Measurements from ENCODE around the gene CDYL2.

CDYL2 gene

DNA sequence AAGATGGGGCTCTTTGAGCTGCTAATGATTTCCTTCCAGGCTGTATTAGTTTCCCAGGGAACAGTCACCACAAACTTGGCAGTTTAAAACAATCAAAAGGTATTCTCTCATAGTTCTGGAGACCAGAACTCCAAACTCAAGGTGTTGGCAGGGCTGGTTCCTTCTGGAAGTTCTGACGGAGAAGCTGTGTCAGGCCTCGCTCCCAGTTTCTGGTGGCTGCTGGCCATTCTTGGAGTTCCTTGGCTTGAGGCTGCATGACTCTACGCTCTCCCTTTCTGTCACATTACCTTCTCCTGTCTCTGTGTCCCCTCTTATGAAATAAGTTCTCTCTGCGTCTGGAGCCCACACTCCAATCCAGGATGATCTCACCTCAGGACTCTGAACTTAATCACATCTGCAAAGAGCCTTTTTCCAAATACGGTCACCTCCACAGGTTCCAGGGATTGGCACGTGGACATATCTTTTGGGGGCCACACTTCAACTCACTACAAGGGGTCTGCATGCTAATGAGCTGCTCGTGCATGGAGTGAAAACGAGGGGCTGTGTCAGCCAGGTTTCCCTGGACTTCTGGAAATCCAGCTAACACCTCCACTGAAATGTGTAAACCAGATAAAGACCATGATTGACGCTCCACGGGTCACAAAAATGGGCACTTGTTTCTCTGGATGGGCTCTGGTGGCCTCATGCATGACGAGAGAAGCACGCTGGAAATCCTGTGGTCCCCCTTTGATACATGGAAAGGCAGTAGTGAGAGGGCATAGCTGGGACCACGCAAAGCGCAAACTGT lies 185.3 kb downstream of the CDYL2 start:
- DNase-seq: no peak

DNA sequence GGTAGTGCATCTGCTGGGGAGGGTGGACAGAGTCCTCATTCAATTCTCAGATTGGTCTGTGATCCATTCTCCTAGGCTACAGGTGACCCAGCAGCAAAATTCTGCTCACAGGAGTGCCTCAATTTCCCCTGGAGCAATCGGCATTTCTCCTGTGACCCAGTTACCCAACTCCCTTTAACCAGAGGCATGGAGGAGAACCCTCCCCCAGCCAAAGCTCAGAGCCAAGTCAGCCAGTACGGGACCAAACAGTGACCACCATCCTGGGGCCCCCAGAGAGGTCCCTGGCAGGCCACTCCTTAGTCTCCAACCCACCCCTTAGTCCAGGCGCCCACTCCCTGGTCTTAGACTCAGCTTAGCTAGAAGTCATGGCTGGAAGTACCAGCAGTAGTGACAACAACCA lies 188.0 kb downstream of the CDYL2 start:
- DNase-seq: no peak

DNA sequence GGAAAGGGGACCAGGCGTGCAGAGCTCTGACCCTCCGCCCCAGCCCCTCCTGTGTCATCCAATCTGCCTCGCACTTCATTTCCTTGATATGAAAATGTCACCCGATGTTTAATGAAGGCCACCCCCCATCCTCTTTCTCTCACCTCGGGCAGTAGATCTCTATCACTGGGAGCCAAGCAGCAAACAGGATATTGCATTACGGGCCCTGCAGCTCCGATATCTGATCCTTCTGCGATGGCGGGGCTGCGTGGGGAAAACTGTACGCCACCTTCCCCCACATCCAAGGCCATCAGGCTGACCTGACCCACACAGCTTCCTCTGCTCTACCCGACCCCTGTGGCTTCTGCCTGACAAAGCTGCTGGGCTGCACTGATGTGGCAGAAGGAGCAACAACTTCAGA lies 188.7 kb downstream of the CDYL2 start:
- DNase-seq: no peak

DNA sequence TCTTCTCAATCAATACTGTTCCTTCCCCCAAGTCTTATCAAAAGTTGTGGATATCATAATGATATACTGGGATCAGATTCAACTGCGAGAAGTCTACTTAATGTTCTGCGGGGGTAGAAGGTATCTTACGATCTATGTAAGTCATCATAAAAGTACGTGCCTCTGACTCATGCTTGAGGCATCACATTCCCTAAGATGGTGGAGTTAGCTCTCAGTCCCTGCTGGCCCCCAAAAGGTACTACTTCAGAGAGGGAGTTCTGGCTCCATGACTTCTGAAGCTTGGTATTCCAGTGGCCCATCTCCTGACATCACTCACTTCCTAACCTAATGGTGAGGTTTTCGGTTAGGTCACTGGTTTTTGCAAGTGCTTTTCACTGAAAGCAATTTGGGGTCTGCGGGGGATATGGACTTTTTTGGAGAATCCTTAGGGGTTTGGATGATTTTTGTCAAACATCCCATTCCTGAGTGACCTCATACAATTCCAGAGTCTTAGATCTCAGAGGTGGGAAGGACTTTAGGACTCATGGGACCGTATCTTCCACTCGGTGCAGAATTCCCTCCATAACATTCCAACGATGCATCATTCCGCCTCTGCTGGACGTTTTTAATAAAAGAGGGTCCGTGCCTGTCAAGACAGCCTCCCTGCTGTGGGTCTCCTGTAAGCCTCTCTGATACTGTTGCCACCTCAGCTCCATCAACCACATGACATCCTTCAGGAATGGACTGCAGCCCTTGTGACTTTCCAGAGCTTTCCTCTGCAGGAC lies 189.3 kb downstream of the CDYL2 start:
- DNase-seq: no peak

DNA sequence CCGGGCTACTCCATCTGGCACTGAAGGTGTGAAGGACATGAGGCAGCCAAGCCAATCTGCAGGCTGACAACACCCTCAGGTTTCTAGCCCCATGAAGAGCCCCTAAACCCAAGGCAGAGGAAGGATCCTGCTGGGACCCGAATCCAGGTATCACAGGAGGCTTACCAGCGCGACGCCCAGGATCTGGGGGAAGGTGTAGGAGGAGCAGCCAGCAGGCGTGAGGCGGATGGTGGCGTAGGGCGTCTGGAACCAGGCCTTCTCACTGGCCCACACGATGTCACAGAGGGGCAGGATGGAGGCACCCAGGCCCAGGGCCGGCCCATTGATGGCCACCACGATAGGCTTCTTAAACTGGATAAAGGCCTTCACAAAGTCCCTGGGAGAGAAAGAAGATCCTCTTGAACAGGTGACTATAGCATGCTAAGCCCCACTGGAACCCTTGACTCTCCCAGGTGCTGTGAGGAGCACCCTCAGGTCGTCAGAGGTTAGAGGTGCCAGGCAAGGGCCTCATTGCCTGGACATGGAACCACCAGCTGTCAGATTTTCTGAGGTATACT lies 191.9 kb downstream of the CDYL2 start:
- DNase-seq: no peak

DNA sequence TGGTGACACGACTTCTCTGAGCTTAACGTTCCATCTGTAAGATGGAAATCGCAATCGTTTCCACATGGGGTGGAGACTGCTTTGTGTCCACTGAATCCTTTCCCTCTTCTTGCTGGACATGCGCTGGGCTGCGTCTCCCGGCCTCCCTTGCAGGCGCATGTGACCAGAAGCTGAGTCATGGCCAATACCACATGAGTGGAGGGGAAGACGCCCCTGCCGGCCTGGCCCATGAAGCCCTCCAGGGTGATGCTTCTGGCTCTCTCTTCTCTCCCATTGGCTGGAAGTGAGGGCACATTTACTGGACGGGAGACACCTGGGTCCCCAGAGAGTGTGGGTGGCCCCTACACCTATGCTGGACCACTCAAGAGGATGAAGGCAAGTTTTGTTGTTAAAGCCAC lies 192.5 kb downstream of the CDYL2 start:
- DNase-seq: no peak

DNA sequence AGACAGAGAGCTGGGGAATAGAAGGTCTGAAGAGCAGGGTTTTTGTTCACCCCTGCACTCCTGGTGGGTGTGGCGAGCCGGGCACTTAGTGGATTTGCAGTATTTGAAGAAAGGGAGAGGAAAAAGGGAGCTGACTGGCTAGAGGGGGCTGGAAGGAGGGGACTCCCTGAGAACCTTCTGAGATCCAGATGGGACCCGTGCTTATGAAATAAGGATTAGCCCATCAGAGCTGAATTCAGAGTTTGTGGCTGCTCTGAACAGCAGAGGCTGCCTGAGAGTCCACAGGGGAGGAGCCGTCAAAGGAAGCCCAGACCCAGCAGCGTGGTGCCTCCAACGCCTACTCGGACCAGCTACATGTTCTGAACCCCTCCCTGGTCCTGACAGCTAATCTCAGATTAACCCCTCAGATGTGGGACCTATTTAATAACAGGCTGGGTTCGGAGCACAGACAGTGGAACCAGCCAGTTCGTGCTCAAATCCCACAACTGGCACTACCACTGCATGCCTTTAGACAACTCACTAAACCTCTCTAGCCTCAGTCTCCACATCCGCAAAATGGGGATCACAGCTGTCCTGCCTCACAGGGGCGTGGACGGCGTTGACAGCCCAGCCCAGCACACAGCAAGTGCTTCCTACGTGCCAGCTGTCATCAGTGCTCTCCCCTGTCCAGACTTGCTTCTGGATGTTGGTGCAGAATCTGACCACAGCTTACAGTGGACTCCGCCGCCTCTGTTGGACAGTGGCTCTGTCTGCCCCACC lies 193.0 kb downstream of the CDYL2 start:
- no peak for DNase-seq

DNA sequence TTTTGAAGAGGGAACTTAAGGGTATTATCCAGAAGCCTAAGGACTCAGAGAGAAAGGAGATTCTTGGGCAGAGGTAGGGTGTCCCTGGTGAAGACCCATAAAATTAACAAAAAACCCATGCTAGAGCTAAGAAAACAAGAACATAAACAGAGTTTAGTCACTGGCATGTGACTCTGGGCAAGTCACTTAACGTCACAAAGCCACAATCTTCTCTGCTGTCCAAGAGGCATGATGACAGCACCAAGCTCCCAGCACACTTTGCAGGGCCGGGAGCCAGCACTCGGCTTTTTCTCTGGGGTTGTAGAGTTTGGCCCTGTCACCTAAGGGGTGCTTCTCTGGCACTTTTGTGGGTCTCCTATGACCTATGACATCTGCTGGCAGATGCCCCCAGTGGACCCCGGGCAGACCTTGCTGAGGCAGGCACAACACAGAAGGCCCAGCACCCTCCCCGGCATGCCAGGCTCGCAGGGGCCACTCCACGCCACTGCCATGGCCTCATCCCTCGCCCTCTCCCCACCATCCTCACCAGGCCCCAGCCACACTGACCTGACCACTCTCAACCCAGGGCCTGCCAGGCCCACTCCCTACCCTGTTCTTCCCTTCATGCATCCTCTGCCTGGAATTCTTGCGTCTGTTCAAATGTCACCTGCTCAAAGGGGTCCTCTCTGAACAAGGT lies 193.8 kb downstream of the CDYL2 start:
- DNase-seq: no peak

DNA sequence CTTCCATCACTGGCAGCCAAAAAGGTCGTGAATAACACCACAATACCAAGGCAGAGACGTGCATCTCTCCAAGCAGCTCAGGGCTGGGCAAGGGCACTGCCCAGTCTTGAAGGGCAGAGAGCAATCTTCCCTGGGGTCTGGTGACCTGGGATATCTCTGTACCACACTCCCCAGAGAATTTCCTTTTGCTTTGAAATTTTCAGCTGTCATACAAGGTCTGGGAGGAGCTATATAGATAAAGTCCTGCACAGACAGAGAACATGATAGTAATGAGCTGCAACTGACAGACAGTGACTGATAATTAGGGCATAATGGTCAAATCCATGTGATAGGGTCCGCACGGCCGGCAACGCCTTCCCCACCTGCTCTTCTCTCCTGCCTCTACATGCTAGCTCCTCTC lies 195.5 kb downstream of the CDYL2 start:
- DNase-seq: no peak

DNA sequence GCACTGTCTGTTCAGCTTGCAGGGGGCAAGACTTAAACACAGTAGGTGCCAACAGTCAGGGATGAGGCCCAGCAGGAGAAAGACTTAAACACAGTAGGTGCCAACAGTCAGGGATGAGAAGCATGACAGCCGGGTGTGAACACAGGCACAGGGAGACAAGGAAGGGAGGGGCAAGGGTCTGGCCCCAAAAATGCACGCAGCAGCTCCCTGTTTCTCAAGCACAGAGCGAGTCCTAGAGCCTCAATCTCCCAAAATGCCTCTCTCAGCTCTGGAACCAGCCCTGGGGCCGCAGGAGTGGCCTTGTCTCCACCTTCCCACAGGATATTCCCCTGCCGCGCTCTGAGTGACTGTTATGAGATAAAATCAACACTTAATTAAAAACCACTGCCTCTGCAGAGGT lies 197.2 kb downstream of the CDYL2 start:
- no peak for DNase-seq

DNA sequence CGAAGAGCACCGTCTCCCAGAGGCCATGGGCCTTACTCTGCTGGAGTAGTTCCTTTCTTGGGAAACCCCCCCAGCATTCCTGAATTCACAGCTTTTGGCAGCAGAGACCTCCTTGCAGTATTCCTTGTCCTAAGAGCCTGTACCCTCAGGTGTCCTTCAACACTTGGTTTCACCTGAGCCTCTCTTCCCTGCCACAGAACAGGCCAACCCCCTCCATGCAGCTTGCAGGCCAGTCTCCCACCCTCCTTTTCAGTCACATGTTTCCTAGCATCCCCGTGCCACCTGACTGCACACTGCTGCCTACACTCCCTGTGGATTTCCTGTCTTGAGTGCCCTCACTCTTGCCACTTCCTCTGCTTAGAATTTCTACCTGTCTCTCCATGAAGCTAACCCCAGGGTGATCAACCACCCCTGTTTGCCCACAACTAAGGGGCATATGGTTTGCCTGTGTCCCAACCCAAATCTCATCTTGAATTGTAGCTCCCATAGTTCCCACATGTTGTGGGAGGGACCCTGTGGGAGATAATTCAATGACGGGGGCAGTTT lies 198.1 kb downstream of the CDYL2 start:
- DNase-seq: no peak

DNA sequence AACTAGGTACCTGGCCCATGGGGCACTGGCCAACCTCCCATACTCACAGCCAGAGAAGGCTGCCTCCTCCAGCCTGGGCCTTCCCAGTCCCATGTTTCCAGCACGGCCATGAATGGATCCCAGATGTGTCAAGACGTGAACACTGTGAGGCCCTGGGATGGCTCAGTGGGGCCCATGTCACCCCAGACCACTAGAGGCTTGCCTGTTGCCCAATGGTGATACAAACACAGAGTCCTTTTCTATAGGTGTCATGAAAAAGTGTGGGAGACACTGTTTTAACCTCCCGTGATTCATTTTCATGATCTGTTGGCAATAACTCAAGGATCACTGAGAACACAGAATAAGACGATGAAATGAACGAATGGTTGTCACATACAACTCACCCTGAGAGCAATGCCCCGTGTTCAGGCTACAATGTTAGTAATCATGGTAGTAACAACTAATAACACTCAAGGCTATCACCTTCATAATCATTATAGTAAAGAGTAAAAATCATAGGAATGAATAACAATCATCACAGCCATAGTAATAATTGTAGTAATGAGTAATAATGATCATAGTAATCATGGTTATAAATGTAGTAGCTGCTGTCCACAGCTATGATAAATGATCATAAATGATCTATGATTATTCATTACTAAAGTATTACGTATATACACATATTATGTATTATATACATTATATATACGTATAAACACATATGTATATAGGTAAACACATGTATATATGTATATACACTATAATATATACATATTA lies 199.6 kb downstream of the CDYL2 start:
- no peak for DNase-seq

DNA sequence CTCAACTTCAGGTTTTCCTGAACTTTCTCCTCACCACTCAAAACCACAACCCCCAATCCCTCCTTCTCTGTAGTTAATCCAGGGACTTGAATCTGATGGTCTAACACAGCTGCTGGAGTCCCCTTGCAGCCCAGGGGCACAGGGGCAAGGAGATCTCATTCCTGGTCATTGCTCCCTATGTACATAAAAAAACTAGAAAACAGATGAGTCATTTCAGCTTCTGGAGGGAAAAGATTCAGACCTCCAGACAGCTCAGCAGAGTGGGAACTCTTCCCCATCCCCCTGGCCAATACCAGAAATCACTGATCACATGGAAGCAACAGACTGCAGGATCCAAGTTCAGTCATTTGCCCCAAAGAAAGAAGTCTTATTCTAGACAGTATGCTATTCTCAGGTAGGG lies 201.5 kb downstream of the CDYL2 start:
- no peak for DNase-seq

DNA sequence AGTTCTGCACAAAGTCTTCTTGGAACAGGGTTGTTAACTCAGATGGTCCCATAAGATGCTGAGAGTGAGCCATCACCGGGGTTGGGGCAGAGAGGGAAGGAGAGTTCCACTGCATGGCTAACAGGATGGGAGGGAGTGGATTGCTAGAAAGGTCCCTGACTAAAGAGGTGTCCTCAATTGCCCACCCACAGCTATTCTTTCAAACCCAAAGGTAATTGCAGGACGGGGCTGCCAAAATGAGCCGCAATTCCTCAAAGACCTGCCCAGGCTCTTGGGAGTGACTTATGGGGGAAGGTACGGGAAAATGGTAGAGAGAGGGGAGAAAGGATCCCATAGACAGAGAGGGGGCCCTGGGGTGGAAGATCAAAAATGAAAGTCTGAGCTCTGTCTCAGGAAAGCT lies 203.2 kb downstream of the CDYL2 start:
- no peak for DNase-seq

DNA sequence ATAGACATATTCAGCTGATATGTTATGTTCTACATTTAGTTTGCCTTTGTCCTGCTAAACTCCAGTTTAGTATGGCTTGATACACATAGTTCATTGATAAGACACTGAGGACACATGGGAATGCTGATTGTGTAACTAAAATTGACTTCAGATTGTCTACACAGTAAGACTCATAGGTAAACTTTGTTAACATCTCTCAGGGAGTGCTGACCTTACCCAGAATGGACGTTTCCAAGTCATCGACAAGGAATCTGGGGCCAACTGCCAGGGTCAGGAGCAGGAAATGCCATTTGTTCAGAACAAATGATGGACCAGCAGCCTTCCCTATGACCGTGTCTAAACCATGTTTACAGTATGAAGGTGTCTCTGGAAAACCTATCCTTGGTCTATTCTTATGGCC lies 204.9 kb downstream of the CDYL2 start:
- DNase-seq: no peak

DNA sequence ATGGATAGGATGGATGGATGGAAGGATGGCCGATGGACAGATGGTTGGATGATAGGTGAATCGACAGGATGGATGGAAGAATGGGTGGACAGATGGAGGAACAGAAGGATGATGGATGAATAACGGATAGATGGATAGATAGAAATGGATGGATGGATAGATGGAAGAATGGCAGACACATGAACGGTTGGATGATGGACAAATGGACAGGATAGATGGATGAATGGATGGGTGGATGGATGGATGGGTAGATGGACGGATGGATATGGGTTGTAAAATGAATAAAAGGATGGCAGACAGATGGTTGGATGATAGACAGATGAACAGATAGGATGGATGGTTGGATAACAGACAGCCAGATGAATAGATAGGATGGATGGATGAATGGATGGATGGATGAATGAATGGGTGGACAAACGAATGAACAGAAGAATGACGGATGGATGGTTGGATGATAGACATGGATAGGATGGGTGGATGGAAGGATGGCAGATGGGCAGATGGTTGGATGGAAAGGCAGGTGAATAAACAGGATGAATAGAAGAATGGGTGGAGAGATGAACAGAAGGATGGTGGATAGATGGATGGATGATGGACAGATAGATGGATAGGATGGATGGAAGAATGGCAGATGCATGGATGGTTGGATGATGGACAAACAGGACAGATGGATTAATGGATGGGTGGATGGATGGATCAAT lies 207.7 kb downstream of the CDYL2 start:
- no peak for DNase-seq

DNA sequence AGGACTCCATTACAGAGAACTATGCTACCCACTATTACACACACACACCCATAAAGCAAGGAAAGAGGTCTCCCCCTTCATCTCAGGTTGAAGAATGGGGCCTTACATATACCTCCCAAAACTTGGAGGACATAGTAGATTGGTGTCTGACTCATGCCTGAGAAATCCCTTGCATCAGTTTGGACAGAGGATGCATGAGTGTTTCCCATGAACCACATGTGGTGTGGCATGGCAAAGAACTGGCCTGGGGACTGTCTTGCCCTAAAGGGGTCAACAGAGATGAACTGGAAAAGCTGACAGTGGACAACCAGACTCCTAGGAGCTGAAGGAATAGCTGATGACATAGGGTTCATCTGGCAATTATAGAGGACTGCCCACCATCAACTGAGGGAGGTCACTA lies 209.6 kb downstream of the CDYL2 start:
- DNase-seq: no peak

DNA sequence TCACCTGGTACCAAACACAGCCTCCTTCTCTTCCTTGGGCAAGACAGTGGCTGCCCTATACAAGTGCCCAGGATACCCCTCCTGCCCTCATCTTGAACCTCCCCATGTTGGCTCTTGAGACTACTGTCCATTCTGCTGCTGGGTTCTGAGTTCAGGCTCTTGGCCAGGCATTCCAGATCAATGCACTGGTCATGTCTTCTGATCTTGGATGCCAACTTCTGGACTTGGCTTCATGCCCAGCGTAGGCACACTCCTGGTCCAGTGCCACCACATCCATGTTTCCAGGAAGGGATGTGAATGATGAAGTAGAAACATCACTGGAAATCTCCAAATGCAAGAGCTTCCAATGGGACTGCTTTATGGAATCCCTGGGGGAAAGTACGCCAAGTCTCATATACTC lies 212.1 kb downstream of the CDYL2 start:
- no peak for DNase-seq

DNA sequence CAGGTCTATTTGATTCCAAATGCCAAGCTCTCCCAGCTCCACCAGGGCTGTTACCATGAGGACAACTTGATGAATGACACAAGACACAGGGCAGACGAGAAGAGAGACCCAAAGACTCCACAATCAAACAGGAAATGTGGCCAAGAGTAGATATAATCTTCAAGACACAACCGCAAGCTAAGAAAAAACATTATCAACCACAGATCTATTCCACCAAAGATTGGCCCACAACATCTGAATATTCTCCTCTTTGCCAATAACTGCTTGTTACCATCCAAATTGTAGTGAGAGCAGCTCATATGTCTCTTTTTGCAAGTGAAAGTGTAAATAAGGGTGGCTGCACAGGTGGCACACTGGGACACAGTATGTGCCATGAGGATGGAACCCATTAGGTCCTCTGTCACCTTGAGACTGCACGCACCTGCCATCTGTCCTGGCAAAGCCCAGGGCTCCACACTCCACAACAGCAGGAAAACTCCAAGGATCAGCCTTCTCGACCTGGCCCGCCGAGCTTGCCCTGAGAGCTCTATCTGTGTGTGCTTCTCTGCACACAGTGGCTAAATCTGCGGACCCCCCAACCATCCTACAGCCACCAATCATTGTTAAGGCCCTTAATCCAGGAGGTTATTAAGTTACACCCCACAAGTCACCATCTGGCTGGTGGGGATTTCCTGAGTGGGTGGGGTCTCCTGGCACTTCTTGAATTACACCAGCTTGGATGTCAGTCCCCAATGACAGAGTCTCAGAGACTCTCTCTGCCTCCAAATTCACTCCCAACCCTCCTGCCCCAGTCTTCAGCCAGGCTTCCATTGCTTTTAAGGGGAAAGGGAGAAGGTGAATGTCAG lies 213.1 kb downstream of the CDYL2 start:
- DNase-seq: no peak

DNA sequence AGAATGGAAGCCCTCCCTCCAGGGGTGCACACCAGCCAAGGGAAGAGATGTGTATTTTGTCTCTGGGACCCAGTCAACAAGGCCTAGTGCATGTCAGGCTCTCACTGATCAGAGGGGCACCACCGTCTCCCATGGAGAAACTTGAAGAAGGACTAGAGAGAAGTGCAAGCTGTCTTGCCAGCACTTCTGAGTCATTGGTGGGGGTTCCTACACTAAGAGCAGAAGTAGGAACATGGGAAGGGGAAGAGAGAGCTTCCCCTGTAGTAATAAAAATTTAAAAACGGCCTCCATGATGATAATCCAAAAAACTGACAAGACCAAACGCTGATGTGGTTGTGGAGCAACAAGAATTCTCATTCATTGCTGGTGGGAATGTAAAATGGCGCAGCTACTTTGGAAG lies 217.3 kb downstream of the CDYL2 start:
- DNase-seq: no peak
